K562 (cell line): Measurements from ENCODE around the gene LRRC49. TPM values are rescaled to one million over a fixed set of nuclear protein-coding genes. Genes with fewer than 3 reads are reported as not detected.

Experiments
- ATAC-seq: fragments of 200-7000 bp; cut with Tn5 transposase; 3 replicates; pipeline ENCODE4 v1.9.1; 2020; ENCODE audit warnings: moderate library complexity
- BruUV-seq: library from RNA; stranded (reverse); fragments of 400-500 nt; replicated peaks from 2 replicates; lab custom pipeline; 2021; lab: Mats Ljungman, UMichigan
- CTCF ChIA-PET: fragments of 300-600 bp; formaldehyde crosslinking; extraction: SDS; loops from one replicate; lab custom pipeline; 2021; ENCODE audit warnings: low intra/inter-chr PET ratio; lab: Yijun Ruan, JAX
- POLR2A ChIA-PET: fragments of 300-600, 350-650 bp; sonication (Branson Sonifier 250); formaldehyde crosslinking; extraction: SDS; loops from one replicate; lab custom pipeline; 2021; ENCODE audit warnings: antibody characterized with exemption, inconsistent platforms; lab: Yijun Ruan, JAX
- DNase-seq, 4 experiments: peaks; one replicate each; pipeline versions ENCODE4 v3.0.0 to v3.0.0-alpha.2; 2011 to 2018; ENCODE audit warnings: low spot score in 3 of 4, mixed read lengths in 3 of 4; ENCODE audit errors: extremely low read depth in 1 of 4
- FAIRE-seq: peaks from 2 replicates; lab custom pipeline; 2011; peaks lifted over from hg19 to GRCh38; lab: Jason Lieb, UNC
- H2AFZ ChIP-seq: 2 replicates; pipeline ENCODE4 v1.6.0; 2011; ENCODE audit warnings: low read depth, low read length, control low read depth, inconsistent platforms
- H3K27ac ChIP-seq: fragments of 200-600 bp; 3 replicates; pipeline ENCODE4 v1.8.0; 2011; ENCODE audit warnings: low read depth, mild to moderate bottlenecking, control low read depth, inconsistent platforms, low read length, moderate library complexity, mixed read lengths; ENCODE audit errors: extremely low read depth
- H3K27me3 ChIP-seq, 2 experiments: fragments of 300-600 bp in 1 of 2; 2 replicates in 1 of 2; 3 replicates in 1 of 2; pipeline versions ENCODE4 v1.6.0 to v1.8.0; 2011; ENCODE audit warnings: inconsistent platforms in 2 of 2, low read length in 2 of 2, mild to moderate bottlenecking in 1 of 2, mixed read lengths in 1 of 2, moderate library complexity in 1 of 2; ENCODE audit not compliant: control insufficient read depth in 2 of 2, insufficient read depth in 2 of 2
- H3K36me3 ChIP-seq: fragments of 300-600 bp; 3 replicates; pipeline ENCODE4 v1.8.0; 2011; ENCODE audit warnings: mild to moderate bottlenecking, low read length, inconsistent platforms; ENCODE audit not compliant: control insufficient read depth, insufficient read depth
- H3K4me1 ChIP-seq, 2 experiments: fragments of 200-600 bp in 1 of 2; replicated peaks in 1 of 2; 2 replicates in 1 of 2; 3 replicates in 1 of 2; pipeline versions ENCODE4 v1.5.1 to v1.8.0; 2011; ENCODE audit warnings: inconsistent platforms in 2 of 2, low read length in 2 of 2, mild to moderate bottlenecking in 1 of 2, mixed read lengths in 1 of 2, moderate library complexity in 1 of 2; ENCODE audit not compliant: control insufficient read depth in 2 of 2, insufficient read depth in 2 of 2
- H3K4me2 ChIP-seq: 2 replicates; pipeline ENCODE4 v1.6.1; 2011; ENCODE audit warnings: low read length, control low read depth, inconsistent platforms, mixed read lengths; ENCODE audit not compliant: insufficient read depth
- H3K4me3 ChIP-seq: fragments of 200-600 bp; sonication (generic), shearing (Covaris generic); 2 replicates; pipeline ENCODE4 v1.5.1; 2016; ENCODE audit warnings: control low read depth, inconsistent platforms
- H3K79me2 ChIP-seq: fragments of 200-600 bp; 3 replicates; pipeline ENCODE4 v1.8.0; 2011; ENCODE audit warnings: low read length, inconsistent platforms; ENCODE audit not compliant: control insufficient read depth, insufficient read depth
- H3K9ac ChIP-seq, 2 experiments: 2 replicates each; pipeline versions ENCODE4 v1.6.0 to v1.6.1; 2011; ENCODE audit warnings: low read depth in 2 of 2, low read length in 2 of 2, control low read depth in 1 of 2, inconsistent platforms in 1 of 2, mild to moderate bottlenecking in 1 of 2, mixed read lengths in 1 of 2; ENCODE audit not compliant: insufficient read depth in 1 of 2
- H3K9me1 ChIP-seq: one replicate; pipeline ENCODE4 v1.6.0; 2011; ENCODE audit warnings: inconsistent platforms, mild to moderate bottlenecking, low read length, moderate library complexity; ENCODE audit not compliant: control insufficient read depth, insufficient read depth
- H3K9me3 ChIP-seq: replicated peaks from 2 replicates; pipeline ENCODE4 v1.5.1; 2011; ENCODE audit warnings: low read depth, low read length, inconsistent platforms; ENCODE audit not compliant: control insufficient read depth, insufficient read depth
- H4K20me1 ChIP-seq: replicated peaks from 2 replicates; pipeline ENCODE4 v1.6.1; 2011; ENCODE audit warnings: low read length, inconsistent platforms, mixed read lengths; ENCODE audit not compliant: control insufficient read depth, insufficient read depth
- CLOCK ChIP-seq: fragments of 250-450 bp; sonication (Bioruptor Pico); IDR thresholded peaks from 2 replicates; pipeline ENCODE4 v1.4.0; 2020; ENCODE audit warnings: mild to moderate bottlenecking, moderate library complexity, borderline replicate concordance
- COPS2 ChIP-seq: fragments of 450-650 bp; conservative IDR thresholded peaks from 2 replicates; pipeline ENCODE4 v1.6.1; 2016; ENCODE audit warnings: mild to moderate bottlenecking, moderate library complexity
- HLTF ChIP-seq: fragments of 450-650 bp; IDR thresholded peaks from 2 replicates; pipeline ENCODE4 v1.6.1; 2016
- HNRNPH1 ChIP-seq: fragments of 200-400 bp; formaldehyde crosslinking; optimal IDR thresholded peaks from 2 replicates; pipeline ENCODE3; 2017; ENCODE audit warnings: low read depth, mild to moderate bottlenecking, low read length, moderate library complexity
- JUN ChIP-seq, 2 experiments: sonication (generic) in 1 of 2; formaldehyde crosslinking in 1 of 2; IDR thresholded peaks; 2 replicates each; pipeline versions ENCODE4 v1.6.1 to v1.8.0; 2012 to 2022; ENCODE audit warnings: borderline replicate concordance in 2 of 2, mild to moderate bottlenecking in 2 of 2, improper control_type of control experiment in 1 of 2, low read depth in 1 of 2, low read length in 1 of 2, missing genetic modification reagents in 1 of 2
- ZNF280B ChIP-seq: fragments of 250-450 bp; sonication (Bioruptor Pico); IDR thresholded peaks from 2 replicates; pipeline ENCODE4 v1.5.1; 2021; ENCODE audit warnings: mild to moderate bottlenecking
- ZNF639 ChIP-seq, 2 experiments: fragments of 200-800 bp in 1 of 2; sonication (Bioruptor generic) in 1 of 2; sonication (generic) in 1 of 2; formaldehyde crosslinking in 1 of 2; IDR thresholded peaks in 1 of 2; conservative IDR thresholded peaks in 1 of 2; 2 replicates each; pipeline versions ENCODE4 v1.5.0 to v1.6.1; 2016 to 2020; ENCODE audit warnings: missing compliant biosample characterization in 1 of 2, missing genetic modification characterization in 1 of 2, missing genetic modification reagents in 1 of 2
- in situ Hi-C: fragments of 300-500 bp; cut with MboI; formaldehyde crosslinking; loops from 4 replicates; pipeline ENCODE4 v1.15.0; 2018; ENCODE audit warnings: inconsistent platforms, mixed read lengths
- intact Hi-C: fragments of 100-400 bp; cut with micrococcal nuclease; formaldehyde crosslinking; loops from 2 replicates; pipeline ENCODE4 v1.14.2; 2022
- polyA plus RNA-seq, 8 experiments: library from polyadenylated mRNA; depleted of rRNA in 4 of 8; stranded (reverse) in 5 of 8; unstranded in 3 of 8; fragments of >200 nt; fragmentation: Nextera tagmentation in 2 of 8; fragmentation: Illumina TruSeq in 1 of 8; extraction: Ambion mirVana in 2 of 8; extraction: Trizol in 1 of 8; gene quantifications; 2 replicates each; pipeline versions ENCODE4 v1.2.1 to v1.2.3, GENCODE V29; 2011 to 2014; ENCODE audit warnings: inconsistent platforms in 1 of 8, missing spikeins in 1 of 8
- total RNA-seq, 7 experiments: library from RNA; depleted of rRNA in 6 of 7; stranded (reverse); fragments of >200 nt in 6 of 7; fragmentation: Illumina TruSeq in 2 of 7; extraction: Trizol in 2 of 7; gene quantifications; 2 replicates each; pipeline versions ENCODE4 v1.2.1 to v1.2.3, GENCODE V29; 2011 to 2021; ENCODE audit warnings: low replicate concordance in 1 of 7
- TF ChIP-seq, protein P1 (sequence below): fragments of 250-450 bp; sonication (Bioruptor Pico); IDR thresholded peaks from 2 replicates; pipeline ENCODE4 v1.4.0; 2020; ENCODE audit warnings: mild to moderate bottlenecking
- TF ChIP-seq, protein P2 (sequence below): fragments of 250-450 bp; sonication (Bioruptor Pico); IDR thresholded peaks from 2 replicates; pipeline ENCODE4 v1.4.0; 2020

LRRC49 gene
- total and polyA plus RNA-seq, 9 of the 15 experiments (the other 6 are each of a cell fraction or from before 2014, with no cell fraction given) = 0.32 TPM; not detected in 8

GRCh38 chr15:70954733-70955132 lies 62.1 kb downstream of the LRRC49 start (continued):
- TF ChIP-seq CLOCK (CRISPR knock-in tag) (no peak), JUN (IDR thresholded peaks at IDR 0.05; ENCODE audit: borderline replicate concordance, low read depth, low read length) (no peak), JUN (CRISPR knock-in tag; IDR thresholded peaks at IDR 0.05; ENCODE audit: borderline replicate concordance) (no peak)

DNA sequence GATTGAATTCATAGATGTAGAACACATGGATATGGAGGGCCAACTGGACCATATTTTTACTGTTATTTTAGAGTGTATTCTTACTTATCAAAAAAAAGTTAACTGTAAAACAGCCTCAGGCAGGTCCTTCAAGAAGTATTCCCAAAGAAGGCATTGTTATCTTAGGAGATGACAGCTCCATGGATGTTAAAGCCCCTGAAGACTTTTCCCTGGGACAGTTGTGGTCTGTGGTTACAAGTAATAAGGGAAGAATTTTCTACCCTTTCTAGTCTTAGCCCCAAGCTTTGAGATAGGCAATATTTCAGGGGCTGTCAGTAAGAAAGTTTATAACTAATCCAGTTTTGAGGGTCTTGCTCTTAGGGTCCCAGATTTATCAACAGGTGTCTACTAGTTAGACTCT lies 62.5 kb downstream of the LRRC49 start:
- Histone ChIP-seq H3K36me3 (no peaks in the 10 kb centered on the region), H3K4me2 (no peak overlapping the region), H3K27ac (no peak overlapping the region), H3K9me3 (no peaks in the 10 kb centered on the region), H3K27me3 (no peaks in the 10 kb centered on the region), H4K20me1 (no peaks in the 10 kb centered on the region), H3K9ac (no peak overlapping the region), H3K4me3 (no peak overlapping the region), H3K79me2 (no peaks in the 10 kb centered on the region), H3K4me1 (no peaks in the 10 kb centered on the region), H3K9me1 (no peaks in the 10 kb centered on the region), H2AFZ (no peak overlapping the region)
- POLR2A ChIA-PET = no interaction called here
- in situ Hi-C loops (loop anchor here (25.0 kb wide), 1 partner anchor 782 kb away; no protein-coding TSS in a partner anchor), intact Hi-C loops (no loop called here)
- DNase-seq (no peak), FAIRE-seq (no peak), ATAC-seq (no peak)
- CTCF ChIA-PET = no interaction called here
- no TSS peak for BruUV-seq
- TF ChIP-seq, protein P1, sequence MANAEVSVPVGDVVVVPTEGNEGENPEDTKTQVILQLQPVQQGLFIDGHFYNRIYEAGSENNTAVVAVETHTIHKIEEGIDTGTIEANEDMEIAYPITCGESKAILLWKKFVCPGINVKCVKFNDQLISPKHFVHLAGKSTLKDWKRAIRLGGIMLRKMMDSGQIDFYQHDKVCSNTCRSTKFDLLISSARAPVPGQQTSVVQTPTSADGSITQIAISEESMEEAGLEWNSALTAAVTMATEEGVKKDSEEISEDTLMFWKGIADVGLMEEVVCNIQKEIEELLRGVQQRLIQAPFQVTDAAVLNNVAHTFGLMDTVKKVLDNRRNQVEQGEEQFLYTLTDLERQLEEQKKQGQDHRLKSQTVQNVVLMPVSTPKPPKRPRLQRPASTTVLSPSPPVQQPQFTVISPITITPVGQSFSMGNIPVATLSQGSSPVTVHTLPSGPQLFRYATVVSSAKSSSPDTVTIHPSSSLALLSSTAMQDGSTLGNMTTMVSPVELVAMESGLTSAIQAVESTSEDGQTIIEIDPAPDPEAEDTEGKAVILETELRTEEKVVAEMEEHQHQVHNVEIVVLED (CRISPR knock-in tag) = no peak
- TF ChIP-seq ZNF639 (CRISPR knock-in tag; conservative IDR thresholded peaks at IDR 0.05 in 1 of 2, IDR thresholded peaks at IDR 0.05 in 1 of 2) (no peak), COPS2 (no peak), HNRNPH1 (no peak), ZNF280B (no peak), HLTF (no peak)
- TF ChIP-seq, protein P2, sequence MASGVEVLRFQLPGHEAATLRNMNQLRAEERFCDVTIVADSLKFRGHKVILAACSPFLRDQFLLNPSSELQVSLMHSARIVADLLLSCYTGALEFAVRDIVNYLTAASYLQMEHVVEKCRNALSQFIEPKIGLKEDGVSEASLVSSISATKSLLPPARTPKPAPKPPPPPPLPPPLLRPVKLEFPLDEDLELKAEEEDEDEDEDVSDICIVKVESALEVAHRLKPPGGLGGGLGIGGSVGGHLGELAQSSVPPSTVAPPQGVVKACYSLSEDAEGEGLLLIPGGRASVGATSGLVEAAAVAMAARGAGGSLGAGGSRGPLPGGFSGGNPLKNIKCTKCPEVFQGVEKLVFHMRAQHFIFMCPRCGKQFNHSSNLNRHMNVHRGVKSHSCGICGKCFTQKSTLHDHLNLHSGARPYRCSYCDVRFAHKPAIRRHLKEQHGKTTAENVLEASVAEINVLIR = no peak
